GM21447 (cell line): ENCODE data around the gene COMMD1.
"Not testable (repeated sequence)": the region's sequence is repeated elsewhere in the genome, so short reads cannot be mapped to it uniquely, and the experiment has no call there.

Experiments used
- ATAC-seq: cut with Tn5 transposase; IDR thresholded peaks from one replicate; pipeline ENCODE4 v1.9.1; 2021; ENCODE audit not compliant: unreplicated experiment

The COMMD1 gene

DNA sequence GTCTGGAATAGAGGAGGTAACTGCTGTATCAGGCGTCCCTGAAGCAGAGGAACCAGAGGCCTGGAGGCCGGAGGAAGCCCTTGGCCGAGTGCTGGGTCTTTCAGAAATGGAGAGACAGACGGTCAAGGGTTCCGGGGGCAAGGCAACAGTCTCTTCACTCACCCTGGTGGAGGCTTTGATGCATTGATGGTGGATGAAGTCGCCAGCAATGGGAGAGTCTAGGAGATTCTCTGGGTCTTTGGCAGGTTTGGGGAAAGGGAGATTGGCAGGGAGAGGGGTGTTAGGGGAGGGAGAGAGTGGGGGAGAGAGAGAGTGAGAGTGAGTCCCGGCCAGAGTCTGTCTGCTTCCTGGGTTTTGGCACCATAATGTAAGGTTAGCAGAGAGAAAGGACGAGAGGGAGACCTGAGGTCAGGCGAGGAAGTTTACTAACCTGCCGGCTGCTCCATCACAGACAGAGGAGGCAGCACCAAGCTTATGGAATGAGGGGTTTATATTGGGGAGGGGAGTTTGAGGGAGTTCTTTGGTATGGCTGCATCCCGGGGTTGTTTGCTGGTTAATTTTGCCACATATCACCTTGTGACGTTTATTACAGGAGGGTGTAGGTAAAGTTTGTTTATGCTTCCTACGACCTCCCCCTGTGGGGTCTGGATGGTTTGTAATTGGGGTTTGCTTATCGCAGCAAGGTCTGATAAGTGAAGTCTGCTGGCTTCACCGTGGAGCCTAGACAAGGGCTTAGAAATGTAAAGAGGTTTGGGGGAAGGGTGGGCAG is 19.6 kb downstream of the COMMD1 start:
- ATAC-seq: no peak

DNA sequence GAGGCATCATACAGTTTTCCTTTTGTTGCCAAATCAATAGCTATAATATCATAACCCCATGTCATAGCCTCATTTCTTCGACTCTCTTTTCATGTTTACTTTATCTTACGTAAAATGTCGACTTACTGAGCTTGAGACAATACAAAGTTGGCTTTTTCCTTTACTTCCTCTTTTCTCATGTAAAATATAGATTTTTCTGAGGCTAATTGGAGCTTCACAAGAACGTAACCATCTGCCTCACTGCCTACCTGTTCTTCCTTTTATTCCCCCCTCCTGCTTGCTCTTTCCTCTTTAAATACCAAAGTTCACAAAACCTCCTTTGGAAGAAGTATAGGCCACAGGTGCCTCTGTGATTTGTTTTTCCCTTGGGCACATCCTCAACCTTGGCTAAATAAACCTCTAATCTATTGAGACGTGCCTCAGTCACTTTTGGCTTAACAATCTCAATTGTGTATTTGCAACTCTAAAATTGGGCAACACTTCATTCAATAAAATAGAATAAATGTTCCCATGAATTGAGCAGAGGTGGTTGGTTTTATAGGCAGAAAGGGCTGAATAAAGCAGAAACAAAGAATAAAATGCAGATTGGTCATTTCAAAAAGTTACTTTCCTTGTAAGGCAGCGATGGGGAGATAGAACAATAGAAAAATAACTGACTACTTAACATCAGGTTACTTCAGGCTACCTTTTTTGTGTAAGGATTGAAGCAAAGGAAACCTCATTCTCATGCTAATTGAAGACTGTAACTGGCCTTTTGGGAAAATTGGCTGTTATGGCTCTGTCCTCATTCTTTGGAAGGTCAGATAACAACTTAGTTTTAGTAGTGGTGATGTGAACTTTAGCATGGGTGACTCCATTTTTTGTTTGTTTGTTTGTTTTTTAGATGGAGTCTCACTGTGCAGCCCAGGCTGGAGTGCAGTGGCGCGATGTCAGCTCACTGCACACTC is 21.3 kb downstream of the COMMD1 start:
- no peak for ATAC-seq

DNA sequence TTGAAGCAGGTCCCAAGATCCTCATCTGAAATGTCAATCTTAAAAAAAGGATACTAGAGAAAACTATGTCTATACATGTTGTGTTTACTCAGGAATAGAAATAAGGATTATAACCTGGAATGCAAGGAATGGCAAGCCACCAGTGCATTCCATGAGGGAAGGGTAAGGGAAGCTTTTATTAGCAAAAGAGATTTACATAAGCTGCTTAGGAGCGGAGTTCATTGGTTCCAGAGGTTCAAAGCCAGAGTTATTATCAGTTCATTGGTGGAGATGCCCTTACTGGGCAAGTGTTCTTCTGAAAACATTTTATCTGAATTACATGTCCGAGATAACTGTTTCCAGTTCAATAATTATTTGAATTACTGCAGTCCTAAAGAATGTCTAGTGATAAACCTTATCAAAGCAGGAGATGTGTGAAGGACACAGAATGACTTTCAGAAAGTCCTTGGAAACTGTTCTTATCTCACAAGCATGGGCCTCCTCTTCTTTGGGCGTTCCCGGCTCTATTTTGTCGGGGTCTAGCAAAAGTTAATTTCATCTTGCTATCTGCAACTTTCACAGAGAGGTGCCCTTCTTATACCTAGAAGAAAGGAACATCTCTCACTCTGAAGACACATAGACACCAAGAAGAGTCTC is 23.5 kb downstream of the COMMD1 start:
- ATAC-seq: no peak

DNA sequence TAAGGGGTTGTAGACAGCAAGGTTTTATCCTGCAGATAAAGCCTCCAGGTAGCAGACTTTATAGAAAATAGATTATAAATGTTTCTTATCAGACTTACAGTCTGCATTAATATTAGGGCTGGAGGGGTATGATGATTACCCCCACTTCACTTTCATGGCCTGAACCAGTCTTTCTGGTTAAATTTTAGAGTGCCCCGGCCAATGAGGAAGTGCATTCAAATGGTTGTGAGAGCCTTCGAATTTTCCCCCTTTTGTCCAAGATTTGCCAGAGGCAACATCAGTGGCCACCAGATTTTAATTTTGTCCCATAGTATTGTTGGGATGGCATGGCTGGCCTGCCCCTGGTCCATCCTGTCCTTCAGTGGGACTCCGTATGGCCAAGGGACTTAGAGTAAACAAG is 31.6 kb downstream of the COMMD1 start:
- ATAC-seq: no peak

DNA sequence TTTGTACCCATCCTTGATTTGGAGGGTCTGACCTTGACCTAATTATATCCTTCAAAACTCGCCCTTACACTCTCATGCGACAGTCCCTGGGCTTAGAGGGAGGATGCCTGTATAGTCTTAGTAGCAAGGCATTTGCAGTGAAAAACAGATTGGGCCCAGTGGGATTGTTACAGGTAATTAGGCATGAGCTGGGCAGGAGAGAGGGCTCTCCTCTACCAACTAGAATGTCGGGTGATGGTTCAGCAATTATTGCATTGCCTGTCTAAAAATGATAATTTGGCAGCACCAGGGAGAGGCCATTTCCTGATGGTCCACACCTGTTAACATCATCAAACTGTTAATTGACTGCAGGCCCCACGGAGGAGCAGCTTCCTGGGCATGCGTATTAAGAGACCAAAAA is 32.4 kb downstream of the COMMD1 start:
- no peak for ATAC-seq

DNA sequence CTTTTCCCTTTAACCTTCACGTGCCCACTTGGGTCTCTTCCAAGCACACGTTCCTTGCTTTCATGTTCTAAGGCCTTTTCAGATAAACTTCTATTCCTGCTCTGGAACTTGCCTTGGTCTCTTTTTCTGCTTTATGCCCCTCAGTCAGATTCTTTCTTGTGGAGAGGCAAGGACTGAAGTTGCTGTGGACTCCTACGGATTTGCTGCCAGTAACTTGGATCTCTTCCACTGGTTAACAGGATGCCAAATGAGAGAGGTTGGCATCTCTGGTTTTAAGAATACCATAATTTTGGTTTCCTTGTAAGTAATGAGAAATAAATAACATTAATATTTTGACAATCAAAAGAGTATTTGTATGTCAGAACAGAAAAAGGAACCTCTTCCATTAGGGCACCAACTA is 33.0 kb downstream of the COMMD1 start:
- ATAC-seq: no peak

DNA sequence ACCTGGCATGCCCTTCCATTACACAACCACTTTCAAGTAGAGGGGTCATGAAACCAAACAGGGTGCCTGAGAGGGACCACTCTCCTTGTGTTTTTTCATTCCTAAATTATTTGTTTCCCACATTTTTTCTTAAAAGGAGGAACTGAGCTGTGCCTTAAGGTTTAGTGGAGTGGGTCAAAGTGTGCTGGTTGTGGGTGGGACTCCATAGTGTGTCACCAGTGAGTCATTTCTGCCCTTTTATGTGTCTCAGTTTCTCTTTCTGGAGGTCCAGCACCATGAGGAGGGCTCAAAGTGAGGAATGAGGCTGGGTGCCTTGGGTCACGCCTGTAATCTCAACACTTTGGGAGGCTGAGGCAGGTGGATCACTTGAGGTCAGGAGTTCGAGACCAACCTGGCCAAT is 37.8 kb downstream of the COMMD1 start:
- no peak for ATAC-seq

DNA sequence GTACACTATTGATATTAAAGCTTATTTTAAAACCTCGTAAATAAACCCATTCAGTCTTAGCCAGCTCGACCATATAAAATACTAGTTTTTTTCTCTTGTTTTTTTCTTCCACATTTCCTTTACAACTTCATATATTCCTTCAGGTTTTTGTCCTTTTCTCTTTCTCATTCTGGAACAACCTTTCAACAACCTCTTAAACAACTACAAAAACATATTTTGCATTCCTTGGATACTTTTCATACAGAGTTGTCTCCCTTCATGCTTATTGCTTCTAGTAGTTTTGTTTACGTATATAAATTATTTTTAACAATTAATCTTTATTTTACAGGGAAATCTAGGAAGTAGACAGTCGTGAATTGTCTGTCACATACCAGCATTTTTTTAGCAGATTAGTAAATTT is 41.2 kb downstream of the COMMD1 start:
- no peak for ATAC-seq

DNA sequence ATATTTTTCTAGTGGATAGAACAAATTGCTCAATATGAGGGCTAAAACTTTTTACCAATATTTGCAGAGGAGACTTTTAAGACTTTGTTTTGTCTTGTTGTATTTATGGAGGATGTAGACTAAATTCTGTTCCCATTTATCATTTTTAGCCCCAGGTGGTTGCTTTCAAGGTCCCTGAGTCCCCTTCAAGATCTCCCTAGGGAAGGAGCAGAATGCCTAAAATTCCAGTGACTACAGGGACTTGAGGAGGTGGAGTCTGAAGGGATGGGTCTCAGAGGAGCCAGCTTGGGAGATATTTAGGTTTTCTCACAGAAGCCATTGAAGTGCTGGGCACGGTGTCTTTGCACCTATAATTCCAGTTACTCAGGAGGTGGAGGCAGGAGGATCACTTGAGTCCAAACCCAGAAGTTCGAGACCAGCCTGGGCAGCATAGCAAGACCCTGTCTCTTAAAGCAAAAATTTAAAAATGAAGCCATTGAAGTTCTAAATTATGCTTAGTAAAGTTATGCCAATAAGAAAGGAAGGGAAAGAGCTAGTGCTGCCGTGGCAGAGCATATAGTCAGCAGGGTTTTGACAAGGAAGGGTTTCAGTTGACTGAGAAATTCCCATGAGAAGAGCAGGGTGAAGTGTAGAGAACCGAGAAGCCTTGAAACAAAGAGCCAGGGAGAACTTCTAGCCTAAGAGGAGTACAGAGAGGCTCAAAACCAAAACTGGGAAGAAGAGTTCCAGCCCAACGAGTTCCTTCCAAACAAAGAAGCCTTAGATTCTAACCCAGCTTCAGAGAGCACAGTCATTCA is 43.4 kb downstream of the COMMD1 start:
- ATAC-seq: no peak

DNA sequence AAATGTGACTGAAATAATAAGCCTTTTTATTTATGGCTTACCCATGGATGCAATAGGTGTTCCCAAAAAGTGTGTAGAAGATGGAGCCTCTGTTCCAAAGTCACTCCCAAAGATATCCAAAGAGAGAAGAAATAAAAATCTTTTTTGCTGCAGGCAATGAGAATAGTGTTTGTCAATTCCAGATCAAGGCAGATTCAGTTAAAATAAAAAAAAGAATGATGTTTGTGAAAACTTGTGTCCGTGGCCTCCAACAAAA is 43.9 kb downstream of the COMMD1 start:
- no peak for ATAC-seq

DNA sequence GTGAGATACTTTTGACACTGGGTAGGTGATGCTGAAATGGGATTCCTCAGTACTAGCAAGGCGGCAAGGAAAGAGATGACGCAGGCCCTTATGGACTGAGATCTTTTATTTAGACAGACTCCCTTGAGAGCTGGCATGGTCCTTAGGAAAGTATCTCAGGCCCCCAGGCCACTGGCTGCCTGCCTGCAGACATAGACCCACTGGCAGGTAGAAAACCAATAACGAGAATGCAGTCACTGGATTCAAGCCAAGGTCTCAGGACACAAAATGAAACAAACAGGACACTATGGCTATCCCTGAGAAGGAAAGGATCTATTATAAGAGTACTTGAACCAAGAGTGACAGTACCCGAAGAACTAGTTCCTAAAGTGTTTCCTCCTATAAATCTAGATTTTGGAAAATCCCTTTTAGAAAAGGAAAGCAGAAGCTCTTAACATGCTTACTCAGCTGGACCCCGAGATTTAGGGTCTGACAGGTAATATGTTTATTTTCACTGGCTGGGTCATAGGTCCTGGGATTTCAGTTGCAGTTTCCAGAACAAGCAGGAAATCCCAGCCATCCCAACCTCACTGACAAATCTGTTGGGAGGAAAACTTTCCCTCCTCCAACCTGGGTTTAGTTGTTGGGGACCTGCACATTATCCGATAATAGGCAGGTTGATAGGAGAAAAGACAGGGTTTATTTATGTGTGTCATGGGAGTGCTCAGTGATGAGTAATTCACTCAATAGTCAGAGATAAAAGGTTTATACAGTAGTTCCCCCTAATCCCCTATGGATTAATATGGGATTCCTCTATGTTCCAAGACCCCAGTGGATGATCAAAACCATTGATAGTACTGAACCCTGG is 44.5 kb downstream of the COMMD1 start:
- no peak for ATAC-seq

DNA sequence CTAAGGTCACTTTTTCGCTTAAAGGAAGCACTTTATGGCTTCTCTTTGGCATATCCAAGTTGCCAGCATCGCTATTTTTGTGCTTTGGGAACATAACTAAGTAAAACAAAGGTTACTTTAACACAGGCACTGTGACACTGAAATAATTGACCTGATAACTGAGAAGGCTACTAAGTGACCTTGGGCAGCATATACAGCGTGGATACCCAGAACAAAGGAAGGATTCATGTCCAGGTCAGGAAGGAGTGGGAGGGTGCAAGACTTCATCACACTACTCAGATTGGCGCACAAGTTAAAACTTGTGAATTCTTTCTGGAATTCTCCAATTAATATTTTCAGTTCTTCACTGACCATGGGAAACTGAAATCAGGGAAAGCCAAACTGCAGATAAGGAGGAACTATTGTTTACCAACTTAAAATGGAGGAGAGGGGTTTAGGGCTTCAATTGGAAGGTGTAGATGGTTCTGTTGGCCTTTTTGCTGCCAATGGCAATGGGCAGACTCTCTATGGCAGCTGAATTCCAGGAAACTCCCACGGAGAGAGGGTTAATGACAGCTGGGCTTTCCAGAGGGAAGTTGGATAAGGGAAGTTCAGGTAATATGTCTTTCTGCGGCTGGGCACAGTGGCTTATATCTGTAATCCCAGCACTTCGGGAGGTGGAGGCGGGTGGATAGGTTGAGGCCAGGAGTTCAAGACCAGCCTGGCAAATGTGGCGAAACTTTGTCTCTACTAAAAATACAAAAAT is 45.3 kb downstream of the COMMD1 start:
- no peak for ATAC-seq

DNA sequence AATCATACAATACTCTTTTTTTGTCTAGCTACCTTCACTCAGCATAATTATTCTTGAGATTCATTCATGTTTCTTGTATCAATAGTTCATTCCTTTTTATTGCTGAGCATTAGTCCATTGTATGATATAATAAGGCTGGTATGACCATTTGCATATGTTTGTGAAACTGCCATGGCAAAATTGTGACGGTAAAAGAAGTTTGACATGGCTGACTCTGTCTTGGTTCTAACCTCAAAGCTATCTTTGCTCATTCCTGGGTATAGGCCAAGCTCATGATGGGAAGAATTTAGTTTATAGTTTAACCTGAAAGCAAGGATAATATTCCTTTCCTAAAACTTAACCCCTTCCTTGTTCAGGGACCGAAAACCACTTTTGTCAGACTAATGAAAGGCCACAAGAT is 46.4 kb downstream of the COMMD1 start:
- no peak for ATAC-seq

DNA sequence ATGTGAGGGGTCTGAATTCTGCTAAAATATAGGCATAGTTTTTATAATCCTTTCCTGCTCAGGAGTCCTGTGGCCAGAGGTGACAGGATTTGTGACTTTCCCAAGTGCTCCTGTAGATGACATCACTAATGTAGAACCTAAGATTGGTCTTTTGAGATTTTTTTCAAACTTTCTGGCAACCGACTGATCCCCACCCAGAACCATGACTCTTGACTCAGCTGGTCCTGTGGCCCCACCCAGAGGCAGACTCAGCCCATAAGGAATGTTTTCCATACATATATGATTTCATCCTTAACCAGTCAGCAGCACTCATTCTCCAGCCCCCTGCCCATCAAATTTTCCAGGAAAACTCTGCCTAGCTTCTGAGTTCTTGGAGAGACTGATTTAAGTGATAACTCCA is 46.8 kb downstream of the COMMD1 start:
- ATAC-seq: no peak

DNA sequence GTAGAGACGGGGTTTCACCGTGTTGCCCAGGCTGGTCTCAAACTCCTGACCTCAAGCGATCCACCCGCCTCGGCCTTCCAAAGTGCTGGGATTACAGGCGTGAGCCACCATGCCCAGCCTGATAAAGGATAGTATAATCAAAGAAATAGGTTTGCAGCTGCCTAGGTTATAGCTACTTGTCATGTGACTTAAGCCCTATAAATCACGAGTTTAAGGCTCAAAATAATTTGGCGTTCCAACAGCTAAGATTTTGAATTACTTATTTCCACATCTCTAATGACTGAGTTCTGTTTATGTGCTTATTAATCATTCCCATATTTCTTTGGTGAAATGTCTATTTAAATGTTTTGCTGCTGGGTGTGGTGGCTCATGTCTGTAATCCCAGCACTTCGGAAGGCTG is 49.4 kb downstream of the COMMD1 start:
- ATAC-seq: not testable (repeated sequence)

DNA sequence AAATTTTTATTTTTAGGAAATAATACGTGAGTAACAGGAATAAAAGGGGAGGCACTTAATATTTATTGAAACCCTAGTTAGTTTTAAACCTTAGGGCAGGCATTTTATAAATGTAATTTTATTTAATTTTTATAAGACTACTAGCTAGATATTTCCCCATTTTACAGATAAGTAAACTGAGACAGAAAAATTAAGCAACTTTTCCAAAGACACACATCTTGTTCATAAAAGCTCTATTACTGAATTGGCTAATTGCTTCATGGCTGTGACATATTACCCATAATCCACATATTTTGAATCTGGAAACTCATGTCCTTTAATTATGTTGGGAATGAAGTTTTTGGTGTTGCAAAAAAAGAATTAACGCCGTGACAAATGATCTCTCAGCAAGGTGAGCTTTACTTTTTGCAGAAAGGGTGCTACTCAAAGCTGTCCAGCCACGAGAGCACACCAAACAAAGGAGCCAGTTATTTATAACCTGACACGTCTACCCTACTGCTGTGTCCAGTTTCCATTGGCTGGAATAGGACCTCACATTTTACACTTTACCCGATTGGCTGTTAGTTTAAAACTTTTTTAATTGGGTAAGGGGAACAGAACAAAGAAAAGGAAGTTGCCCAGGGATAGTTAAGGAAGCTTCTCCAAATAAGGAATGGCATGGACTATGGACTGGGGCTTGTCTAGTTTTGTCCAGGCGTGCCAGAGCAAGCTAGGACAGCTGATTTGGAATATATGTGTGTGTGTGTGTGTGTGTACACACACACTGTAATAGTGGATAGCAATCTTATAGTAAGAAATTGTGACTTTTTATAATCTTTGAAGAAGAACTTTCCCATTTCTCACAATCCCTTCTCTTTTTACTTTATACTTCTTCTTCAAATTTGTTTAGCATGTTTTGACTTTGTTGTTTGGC is 54.2 kb downstream of the COMMD1 start:
- ATAC-seq: no peak

DNA sequence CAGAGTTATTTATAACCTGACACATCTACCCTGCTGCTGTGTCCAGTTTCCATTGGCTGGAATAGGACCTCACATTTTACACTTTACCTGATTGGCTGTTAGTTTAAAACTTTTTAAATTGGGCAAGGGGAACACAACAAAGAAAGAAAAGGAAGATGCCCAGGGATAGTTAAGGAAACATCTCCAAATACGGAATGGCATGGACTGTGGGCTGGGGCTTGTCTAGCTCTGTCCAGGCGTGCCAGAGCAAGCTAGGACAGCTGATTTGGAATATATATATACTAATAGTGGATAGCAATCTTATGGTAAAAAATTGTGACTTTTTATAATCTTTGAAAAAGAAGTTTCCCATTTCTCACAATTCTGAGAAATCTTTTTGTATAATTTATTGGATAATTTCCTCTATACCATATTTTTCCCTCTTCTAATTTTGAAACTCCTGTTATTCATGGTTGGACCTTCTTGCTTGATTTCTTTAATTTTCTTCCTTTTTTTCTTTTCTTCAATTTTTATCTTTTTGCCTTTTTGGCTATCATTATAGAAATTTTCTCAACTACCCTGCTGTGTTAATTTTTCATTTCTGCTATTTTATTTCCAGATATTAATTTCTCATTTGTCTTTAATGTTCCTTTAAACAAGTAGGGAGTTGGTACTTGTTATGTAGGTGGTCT is 55.9 kb downstream of the COMMD1 start:
- no peak for ATAC-seq
